GM18499 (cell line): ENCODE measurements around the gene F13A1.

Experiments
- ATAC-seq: cut with Tn5 transposase; IDR thresholded peaks from one replicate; pipeline ENCODE4 v1.9.1; 2021; ENCODE audit warnings: moderate number of reproducible peaks; ENCODE audit not compliant: insufficient read depth, unreplicated experiment

The F13A1 gene

GRCh38 chr6:6201200-6201599, 119.3 kb downstream of the F13A1 start:
- ATAC-seq = no peak

GRCh38 chr6:6199678-6200077, 120.8 kb downstream of the F13A1 start:
- no peak for ATAC-seq

DNA sequence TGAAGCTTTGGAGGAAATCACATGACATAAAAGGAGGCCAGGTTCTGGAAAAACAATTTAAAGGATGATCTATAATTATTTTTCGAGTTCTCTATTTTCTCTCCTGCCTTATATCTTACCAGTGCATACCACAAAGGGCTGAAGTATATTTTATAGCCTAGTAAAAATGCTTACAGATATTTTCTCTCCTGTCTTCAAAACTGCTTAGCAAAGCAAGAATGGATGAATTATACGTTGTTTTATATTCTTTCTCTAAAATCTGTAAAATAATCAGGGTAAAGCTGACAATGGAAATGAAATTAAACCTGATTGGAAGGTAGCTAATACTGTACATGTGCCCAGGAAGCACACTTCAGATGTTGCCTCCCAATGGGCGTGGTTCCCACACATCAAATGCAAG, 123.7 kb downstream of the F13A1 start:
- no peak for ATAC-seq

DNA sequence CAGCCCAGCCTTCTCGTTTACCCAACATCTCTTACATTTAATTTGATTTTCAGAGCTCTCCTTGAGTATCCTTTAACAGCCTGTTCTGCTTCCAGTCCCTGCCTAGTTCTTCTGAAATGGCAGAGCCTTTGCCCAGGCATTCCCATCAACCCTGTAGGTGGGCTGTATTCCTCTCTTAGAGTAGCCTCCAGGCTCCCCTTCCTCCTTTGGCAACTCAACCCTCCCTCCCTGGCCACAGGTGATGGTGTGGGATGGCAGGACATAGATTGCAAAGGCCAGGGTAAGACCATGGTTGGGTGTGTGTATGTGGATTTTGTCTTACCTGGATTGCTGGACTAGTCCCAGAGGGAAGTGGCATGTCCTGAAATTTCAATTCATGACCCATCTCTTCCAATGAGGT, 125.4 kb downstream of the F13A1 start:
- no peak for ATAC-seq

DNA sequence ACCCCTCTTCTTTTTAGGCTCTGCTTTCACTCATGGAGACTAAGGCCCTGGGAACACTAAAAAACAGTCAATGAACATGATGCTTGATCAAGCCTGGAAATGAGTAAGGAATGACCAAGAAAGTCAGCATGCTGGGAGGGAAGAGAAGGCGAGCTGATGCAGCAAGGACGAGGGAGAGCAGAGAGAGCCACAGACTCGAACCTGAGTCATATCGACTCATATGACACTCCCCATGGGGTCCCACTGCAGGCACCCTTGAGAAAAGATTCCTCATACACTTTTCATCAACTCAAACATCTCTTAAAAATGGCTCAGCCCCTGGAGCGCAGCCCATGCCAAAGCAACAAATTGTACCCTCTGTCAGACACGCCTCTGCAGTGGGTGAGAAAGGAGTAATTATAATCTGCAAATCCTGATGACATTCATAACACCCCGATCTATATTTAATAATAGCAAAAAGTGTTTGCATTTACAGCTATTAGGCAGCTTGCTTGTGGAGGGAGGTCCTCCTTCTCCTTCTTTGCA, 127.2 kb downstream of the F13A1 start:
- no peak for ATAC-seq

DNA sequence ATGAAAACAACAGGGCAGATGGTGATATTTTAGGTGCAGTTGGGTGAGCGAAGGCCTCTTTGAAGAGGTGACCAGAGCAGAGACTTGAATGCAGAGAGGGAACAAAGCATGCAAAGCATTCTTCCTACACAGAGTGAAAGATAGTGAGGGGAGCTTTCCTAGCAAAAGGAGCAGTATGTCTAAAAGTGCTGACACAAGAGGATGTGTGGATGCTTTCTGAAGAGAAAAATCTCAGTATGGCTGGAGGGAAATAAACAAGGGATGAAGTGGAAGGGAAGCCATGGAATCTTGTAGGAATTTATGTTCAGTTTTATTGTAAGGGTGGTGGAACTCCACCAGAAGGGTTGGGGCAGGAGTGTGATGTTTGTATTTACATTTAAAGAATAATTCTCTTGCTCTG, 128.6 kb downstream of the F13A1 start:
- ATAC-seq = no peak

DNA sequence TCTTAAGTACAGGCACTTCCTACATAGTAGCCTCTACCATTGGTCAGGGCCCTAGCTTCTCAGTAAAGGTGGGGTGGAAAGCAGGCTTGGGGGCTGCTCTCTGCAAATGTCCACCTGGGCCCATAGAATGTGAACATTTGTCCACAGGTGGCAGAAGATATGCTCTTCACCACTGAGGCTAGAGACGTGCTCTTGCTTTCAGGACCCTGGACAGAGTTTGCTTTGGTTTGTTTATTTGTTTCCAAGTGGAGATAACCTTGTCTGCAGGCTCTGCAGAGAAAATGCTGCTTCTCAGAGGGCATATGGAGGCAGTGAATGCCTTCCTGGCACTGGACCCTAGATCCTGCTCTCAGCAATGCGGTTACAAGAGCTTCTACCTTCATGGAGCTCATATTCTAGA, 129.0 kb downstream of the F13A1 start:
- ATAC-seq = no peak

DNA sequence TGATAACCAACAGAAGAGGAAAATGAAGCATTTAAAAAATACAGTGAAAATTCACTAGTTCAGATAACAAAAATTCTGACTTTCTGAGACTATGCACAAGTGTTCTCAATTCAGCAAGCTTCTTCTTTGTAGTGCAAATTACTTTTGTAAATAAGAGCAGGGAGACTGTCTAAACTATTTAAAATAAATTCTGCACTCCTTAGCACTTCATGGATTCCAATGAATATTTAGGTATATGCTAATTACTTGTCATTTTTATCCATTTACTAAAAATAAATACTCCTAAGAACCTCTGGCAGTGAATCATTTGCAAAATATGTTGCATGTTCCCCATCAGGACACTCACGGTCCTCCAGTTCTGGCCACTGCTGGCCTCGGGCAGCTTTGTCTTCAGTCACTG, 139.8 kb downstream of the F13A1 start:
- ATAC-seq = no peak

DNA sequence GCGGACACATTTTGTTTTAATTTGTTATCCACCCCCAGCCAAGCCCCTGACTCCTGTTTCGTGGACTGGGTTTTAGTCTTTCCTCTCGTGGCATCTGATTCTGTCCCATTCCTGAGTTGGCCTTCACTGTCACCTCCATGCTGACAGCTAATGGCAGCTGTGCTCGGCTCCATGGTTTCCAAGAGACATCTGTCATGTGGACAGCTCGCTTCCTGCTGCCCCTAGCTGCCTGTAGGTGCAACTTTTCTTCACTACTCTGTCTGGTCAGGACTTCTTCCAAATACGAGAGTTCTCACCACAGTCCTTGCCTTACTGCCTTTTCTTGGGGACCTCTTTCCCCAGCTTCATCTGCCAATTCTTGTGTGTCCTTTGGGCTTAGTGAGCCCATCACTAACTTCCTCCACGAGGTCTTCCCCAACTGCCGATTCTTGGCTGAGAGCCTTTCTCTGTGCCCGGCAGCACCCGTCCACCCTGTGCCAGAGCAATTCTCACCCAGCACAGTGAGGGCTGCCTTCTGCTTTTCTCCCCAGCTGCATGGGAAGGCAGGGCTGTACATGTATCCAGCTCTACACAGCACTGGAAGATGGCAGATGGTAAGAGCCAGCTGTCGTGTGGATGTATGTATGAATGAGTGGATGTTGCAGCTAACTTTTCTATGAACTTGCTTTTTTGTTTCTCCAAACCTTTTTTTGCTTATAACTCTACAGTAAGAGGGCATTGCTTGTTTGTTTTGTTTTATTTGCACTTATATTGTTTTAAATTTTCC, 140.4 kb downstream of the F13A1 start:
- ATAC-seq = no peak

DNA sequence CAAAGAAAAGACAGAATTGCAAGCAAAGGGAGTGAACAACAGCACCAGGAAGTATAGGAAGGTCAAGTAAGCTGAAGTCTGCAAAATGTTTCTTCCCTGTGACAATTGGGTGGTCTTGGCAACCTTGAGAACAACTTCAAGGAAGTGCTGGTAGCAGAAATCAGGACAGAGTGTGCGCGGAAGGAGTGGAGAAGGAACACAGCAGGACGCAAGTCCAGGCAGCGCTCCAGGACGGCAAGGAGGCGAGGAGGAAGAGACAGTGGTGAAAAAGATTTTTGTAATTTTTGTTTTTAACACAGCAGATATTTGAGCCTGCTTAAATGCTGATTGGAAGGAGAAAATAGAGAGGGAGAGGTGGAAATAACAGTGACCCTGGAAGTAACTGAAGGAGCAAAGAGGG, 141.7 kb downstream of the F13A1 start:
- ATAC-seq = no peak

GRCh38 chr6:6177754-6178153, 142.7 kb downstream of the F13A1 start:
- no peak for ATAC-seq

GRCh38 chr6:6176586-6177228, 143.8 kb downstream of the F13A1 start:
- no peak for ATAC-seq

- ATAC-seq = no peak
Measured at GRCh38 chr6:6176127-6176526, 144.3 kb downstream of the F13A1 start.

- no peak for ATAC-seq
Measured at GRCh38 chr6:6169141-6169540, 151.3 kb downstream of the F13A1 start.

DNA sequence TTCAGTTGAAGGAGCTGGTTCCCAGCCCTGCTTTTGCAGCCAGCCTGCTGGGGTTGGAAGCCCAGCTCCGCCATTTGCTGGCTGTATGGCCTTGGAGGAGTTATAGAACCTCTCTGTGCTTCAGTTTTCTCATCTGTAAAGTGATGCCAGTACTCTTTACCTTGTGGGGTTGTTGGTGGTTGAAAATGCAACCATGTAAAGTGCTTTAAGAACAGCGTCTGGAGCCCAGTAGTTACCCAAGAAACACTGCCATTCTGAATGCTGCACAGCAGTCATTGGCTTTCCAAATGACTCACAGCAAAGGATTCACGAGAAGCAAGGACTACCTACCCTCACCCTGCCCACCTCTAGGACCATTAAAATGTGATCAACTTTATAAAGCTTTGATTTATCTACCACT, 154.4 kb downstream of the F13A1 start:
- ATAC-seq = no peak

DNA sequence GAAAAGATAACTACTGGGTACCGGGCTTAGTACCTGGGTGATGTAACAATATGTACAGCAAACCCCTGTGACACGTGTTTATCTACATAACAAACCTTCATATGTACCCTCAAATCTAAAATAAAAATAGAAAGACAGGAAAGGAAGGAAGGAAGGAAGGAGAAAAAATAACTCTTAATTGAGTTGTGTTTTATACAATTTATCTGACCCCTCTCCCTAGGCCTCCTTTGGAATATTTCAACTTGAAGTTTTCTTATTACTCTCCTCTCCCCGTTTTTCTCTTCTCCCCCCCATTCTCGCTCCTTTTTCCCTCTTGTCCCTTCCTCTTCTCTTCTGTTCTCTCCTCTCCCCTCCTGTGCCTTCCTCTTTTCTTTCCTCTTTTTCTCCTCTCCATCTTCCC, 156.1 kb downstream of the F13A1 start:
- no peak for ATAC-seq

GRCh38 chr6:6154335-6154734, 166.1 kb downstream of the F13A1 start:
- no peak for ATAC-seq

- no peak for ATAC-seq
Measured at GRCh38 chr6:6152060-6152459, 168.4 kb downstream of the F13A1 start.

GRCh38 chr6:6148192-6148815, 172.2 kb downstream of the F13A1 start:
- no peak for ATAC-seq

GRCh38 chr6:6131492-6132109, 188.9 kb downstream of the F13A1 start:
- ATAC-seq = no peak

DNA sequence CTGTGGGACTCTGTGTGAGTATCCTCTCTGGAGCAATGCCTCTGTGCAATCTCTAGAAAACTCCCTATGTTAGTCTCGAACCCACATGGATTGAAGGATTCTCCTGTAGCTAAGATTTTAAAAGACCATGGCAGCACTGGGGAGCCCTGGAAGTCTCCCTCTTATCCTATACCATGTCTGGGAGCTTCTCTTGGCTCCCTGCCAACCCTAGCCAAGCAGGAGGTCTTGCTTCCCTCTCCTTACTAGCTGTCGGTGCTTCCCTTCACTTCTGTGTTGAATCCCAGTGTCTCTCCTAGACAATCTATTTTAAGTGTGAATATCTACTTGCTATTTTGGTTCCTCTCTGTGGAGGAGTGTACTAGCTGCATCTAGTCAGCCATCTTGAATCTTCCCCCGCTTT, 195.0 kb downstream of the F13A1 start:
- no peak for ATAC-seq
